H9 (cell line): ENCODE data around the gene LRMDA. TPM values are rescaled to one million over a fixed set of nuclear protein-coding genes. Genes with fewer than 3 reads are reported as not detected.

Experiments used
- DNase-seq: peaks from one replicate; pipeline ENCODE4 v3.0.0-alpha.2; 2017
- H2AFZ ChIP-seq: one replicate; pipeline ENCODE4 v1.6.1; 2013; ENCODE audit warnings: mild to moderate bottlenecking, low read length, control low read depth, moderate library complexity
- H2AK5ac ChIP-seq: 2 replicates; pipeline ENCODE4 v1.6.1; 2013; ENCODE audit warnings: low read length, control low read depth, mixed read lengths; ENCODE audit not compliant: insufficient read length
- H2BK120ac ChIP-seq: one replicate; pipeline ENCODE4 v1.6.1; 2013; ENCODE audit warnings: low read depth, mild to moderate bottlenecking, low read length, control low read depth, inconsistent platforms; ENCODE audit not compliant: poor library complexity, severe bottlenecking
- H2BK12ac ChIP-seq: 2 replicates; pipeline ENCODE4 v1.6.1; 2013; ENCODE audit warnings: low read length, control low read depth, mixed read lengths, low read depth; ENCODE audit not compliant: insufficient read length
- H2BK15ac ChIP-seq: 2 replicates; pipeline ENCODE4 v1.6.1; 2013; ENCODE audit warnings: low read depth, low read length, control low read depth
- H2BK20ac ChIP-seq: one replicate; pipeline ENCODE4 v1.6.1; 2013; ENCODE audit warnings: low read depth, mild to moderate bottlenecking, low read length, control low read depth, inconsistent platforms; ENCODE audit not compliant: poor library complexity, severe bottlenecking
- H2BK5ac ChIP-seq: 2 replicates; pipeline ENCODE4 v1.6.1; 2013; ENCODE audit warnings: low read length, control low read depth, mixed read lengths; ENCODE audit not compliant: insufficient read length
- H3K14ac ChIP-seq: 2 replicates; pipeline ENCODE4 v1.6.1; 2013; ENCODE audit warnings: low read length, control low read depth; ENCODE audit not compliant: insufficient read depth
- H3K18ac ChIP-seq: 2 replicates; pipeline ENCODE4 v1.6.1; 2013; ENCODE audit warnings: low read depth, mild to moderate bottlenecking, mixed read lengths, low read length, control low read depth; ENCODE audit not compliant: insufficient read length
- H3K23ac ChIP-seq: 2 replicates; pipeline ENCODE4 v1.6.1; 2013; ENCODE audit warnings: low read length, control low read depth, mixed read lengths, low read depth; ENCODE audit not compliant: insufficient read length
- H3K23me2 ChIP-seq: 2 replicates; pipeline ENCODE4 v1.6.1; 2013; ENCODE audit warnings: low read depth, mild to moderate bottlenecking, mixed read lengths, low read length, control low read depth; ENCODE audit not compliant: insufficient read length, poor library complexity, severe bottlenecking
- H3K27ac ChIP-seq: 2 replicates; pipeline ENCODE4 v1.5.1; 2013; ENCODE audit warnings: low read length, control low read depth, mixed read lengths, low read depth; ENCODE audit not compliant: insufficient read length
- H3K27me3 ChIP-seq: 2 replicates; pipeline ENCODE4 v1.6.1; 2013; ENCODE audit warnings: low read length, control low read depth, inconsistent platforms; ENCODE audit not compliant: insufficient read depth
- H3K4ac ChIP-seq: 2 replicates; pipeline ENCODE4 v1.6.1; 2013; ENCODE audit warnings: low read depth, mild to moderate bottlenecking, control low read depth, inconsistent platforms, low read length, moderate library complexity
- H3K4me1 ChIP-seq: 2 replicates; pipeline ENCODE4 v1.6.1; 2013; ENCODE audit warnings: low read length, control low read depth, inconsistent platforms; ENCODE audit not compliant: insufficient read depth
- H3K4me2 ChIP-seq: 2 replicates; pipeline ENCODE4 v1.6.1; 2013; ENCODE audit warnings: low read length, control low read depth, mixed read lengths; ENCODE audit not compliant: insufficient read length, insufficient read depth
- H3K56ac ChIP-seq: 2 replicates; pipeline ENCODE4 v1.6.1; 2013; ENCODE audit warnings: low read depth, mild to moderate bottlenecking, mixed read lengths, low read length, control low read depth; ENCODE audit not compliant: insufficient read length
- H3K79me1 ChIP-seq: 2 replicates; pipeline ENCODE4 v1.6.1; 2013; ENCODE audit warnings: low read depth, mild to moderate bottlenecking, moderate library complexity, low read length, control low read depth, inconsistent platforms; ENCODE audit not compliant: insufficient read depth, poor library complexity, severe bottlenecking
- H3K79me2 ChIP-seq: 2 replicates; pipeline ENCODE4 v1.6.1; 2013; ENCODE audit warnings: low read length, control low read depth, inconsistent platforms; ENCODE audit not compliant: insufficient read depth
- H3K9ac ChIP-seq: 2 replicates; pipeline ENCODE4 v1.6.1; 2013; ENCODE audit warnings: low read length, control low read depth, mixed read lengths; ENCODE audit not compliant: insufficient read length; ENCODE audit errors: extremely low read depth
- H3K9me3 ChIP-seq: one replicate; pipeline ENCODE4 v1.6.1; 2013; ENCODE audit warnings: low read depth, low read length, inconsistent platforms; ENCODE audit not compliant: control insufficient read depth
- H3T11ph ChIP-seq: one replicate; pipeline ENCODE4 v1.6.1; 2013; ENCODE audit warnings: mild to moderate bottlenecking, low read length, control low read depth, inconsistent platforms
- H4K20me1 ChIP-seq: one replicate; pipeline ENCODE4 v1.6.1; 2013; ENCODE audit not compliant: control insufficient read depth, insufficient read length, insufficient read depth
- H4K5ac ChIP-seq: 2 replicates; pipeline ENCODE4 v1.6.1; 2013; ENCODE audit warnings: low read depth, mild to moderate bottlenecking, mixed read lengths, low read length, control low read depth; ENCODE audit not compliant: insufficient read length
- H4K8ac ChIP-seq: replicated peaks from 2 replicates; pipeline ENCODE4 v1.6.1; 2013; ENCODE audit warnings: low read length, control low read depth, mixed read lengths, low read depth; ENCODE audit not compliant: insufficient read length
- H4K91ac ChIP-seq: 2 replicates; pipeline ENCODE4 v1.6.1; 2013; ENCODE audit warnings: low read depth, mild to moderate bottlenecking, moderate library complexity, mixed read lengths, low read length, control low read depth; ENCODE audit not compliant: insufficient read length
- H3K27ac Mint-ChIP-seq, 3 experiments: 2 replicates in 2 of 3; 3 replicates in 1 of 3; pipeline ENCODE4 v1.8.0; 2020 to 2021; ENCODE audit warnings: mixed read lengths in 3 of 3, mild to moderate bottlenecking in 1 of 3, moderate library complexity in 1 of 3
- H3K27me3 Mint-ChIP-seq: 2 replicates; pipeline ENCODE4 v1.8.0; 2021; ENCODE audit warnings: low read depth, mild to moderate bottlenecking, moderate library complexity, mixed read lengths
- H3K36me3 Mint-ChIP-seq, 3 experiments: 2 replicates in 2 of 3; 3 replicates in 1 of 3; pipeline ENCODE4 v1.8.0; 2020 to 2021; ENCODE audit warnings: low read depth in 3 of 3, mixed read lengths in 3 of 3; ENCODE audit not compliant: insufficient read depth in 1 of 3
- H3K4me1 Mint-ChIP-seq, 2 experiments: 2 replicates each; pipeline ENCODE4 v1.8.0; 2020; ENCODE audit warnings: mixed read lengths in 2 of 2
- H3K4me3 Mint-ChIP-seq, 2 experiments: 2 replicates in 1 of 2; 3 replicates in 1 of 2; pipeline ENCODE4 v1.8.0; 2020 to 2021; ENCODE audit warnings: mild to moderate bottlenecking in 2 of 2, mixed read lengths in 2 of 2, moderate library complexity in 1 of 2
- H3K9me3 Mint-ChIP-seq, 2 experiments: 2 replicates in 1 of 2; 3 replicates in 1 of 2; pipeline ENCODE4 v1.8.0; 2020; ENCODE audit warnings: mild to moderate bottlenecking in 2 of 2, mixed read lengths in 2 of 2, moderate library complexity in 1 of 2
- total RNA-seq: library from RNA; stranded (reverse); gene quantifications from 2 replicates; pipeline ENCODE4 v1.2.1, GENCODE V29; 2021
- TF ChIP-seq, protein P1 (sequence below): fragments of 200-600 bp; sonication (generic); conservative IDR thresholded peaks from 3 replicates; pipeline ENCODE4 v1.8.0; 2021; ENCODE audit warnings: antibody characterized with exemption, mild to moderate bottlenecking

The LRMDA gene
- total RNA-seq, 1 experiment from 2014 or later, result 1.8 TPM

GRCh38 chr10:75390178-75390577, 41.2 kb upstream of the LRMDA start:
- Mint-ChIP-seq H3K27me3 (peaks cover 93% of the 10 kb centered on the region), H3K9me3 (peaks cover 3 to 9% of the 10 kb centered on the region in 2 experiments; a peak in 3 of 5 replicates), H3K4me1 (peaks cover 6% of the 10 kb centered on the region in 2 experiments), H3K4me3 (no peak overlapping the region), H3K36me3 (no peaks in the 10 kb centered on the region; a peak in 1 of 7 replicates), H3K27ac (no peak overlapping the region)
- H3K23ac ChIP-seq, result no peak overlapping the region
- no peak overlapping the region for H4K91ac ChIP-seq
- no peak overlapping the region for H3K27ac ChIP-seq
- H3K18ac ChIP-seq, result no peak overlapping the region
- TF ChIP-seq, protein P1, sequence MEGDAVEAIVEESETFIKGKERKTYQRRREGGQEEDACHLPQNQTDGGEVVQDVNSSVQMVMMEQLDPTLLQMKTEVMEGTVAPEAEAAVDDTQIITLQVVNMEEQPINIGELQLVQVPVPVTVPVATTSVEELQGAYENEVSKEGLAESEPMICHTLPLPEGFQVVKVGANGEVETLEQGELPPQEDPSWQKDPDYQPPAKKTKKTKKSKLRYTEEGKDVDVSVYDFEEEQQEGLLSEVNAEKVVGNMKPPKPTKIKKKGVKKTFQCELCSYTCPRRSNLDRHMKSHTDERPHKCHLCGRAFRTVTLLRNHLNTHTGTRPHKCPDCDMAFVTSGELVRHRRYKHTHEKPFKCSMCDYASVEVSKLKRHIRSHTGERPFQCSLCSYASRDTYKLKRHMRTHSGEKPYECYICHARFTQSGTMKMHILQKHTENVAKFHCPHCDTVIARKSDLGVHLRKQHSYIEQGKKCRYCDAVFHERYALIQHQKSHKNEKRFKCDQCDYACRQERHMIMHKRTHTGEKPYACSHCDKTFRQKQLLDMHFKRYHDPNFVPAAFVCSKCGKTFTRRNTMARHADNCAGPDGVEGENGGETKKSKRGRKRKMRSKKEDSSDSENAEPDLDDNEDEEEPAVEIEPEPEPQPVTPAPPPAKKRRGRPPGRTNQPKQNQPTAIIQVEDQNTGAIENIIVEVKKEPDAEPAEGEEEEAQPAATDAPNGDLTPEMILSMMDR, result no peak
- no peak overlapping the region for H4K8ac ChIP-seq
- no peak overlapping the region for H2BK120ac ChIP-seq
- H2AFZ ChIP-seq, result no peak overlapping the region
- no peak overlapping the region for H3T11ph ChIP-seq
- no peaks in the 10 kb centered on the region; the same call in 1 of the 2 replicates for H3K4me1 ChIP-seq
- H2AK5ac ChIP-seq, result no peak overlapping the region
- H2BK12ac ChIP-seq, result no peak overlapping the region
- no peak overlapping the region for H3K4ac ChIP-seq
- no peaks in the 10 kb centered on the region for H3K9me3 ChIP-seq
- H3K27me3 ChIP-seq, result peaks cover 22% of the 10 kb centered on the region; the same call in 1 of the 2 replicates
- no peak overlapping the region for H3K56ac ChIP-seq
- no peak for DNase-seq
- H4K20me1 ChIP-seq, result no peaks in the 10 kb centered on the region
- H2BK15ac ChIP-seq, result no peak overlapping the region
- H2BK20ac ChIP-seq, result no peak overlapping the region
- H4K5ac ChIP-seq, result no peak overlapping the region
- H3K4me2 ChIP-seq, result no peak overlapping the region
- H3K79me1 ChIP-seq, result no peaks in the 10 kb centered on the region
- H3K9ac ChIP-seq, result no peak overlapping the region
- no peak overlapping the region for H2BK5ac ChIP-seq
- no peak overlapping the region for H3K14ac ChIP-seq
- no peaks in the 10 kb centered on the region for H3K79me2 ChIP-seq
- no peaks in the 10 kb centered on the region for H3K23me2 ChIP-seq
